Smooth muscle cell (in vitro differentiated cells): Measurements from ENCODE around the gene PDE6B. TPM values are rescaled to one million over a fixed set of nuclear protein-coding genes. Genes with fewer than 3 reads are reported as not detected.

Source experiments
- DNase-seq: peaks from one replicate; lab custom pipeline; 2025; ENCODE audit not compliant: unreplicated experiment; lab: John Stamatoyannopoulos, UW
- H2AFZ ChIP-seq: fragments of 200-600 bp; sonication (generic); 2 replicates; pipeline ENCODE4 v1.6.0; 2016; ENCODE audit warnings: antibody characterized with exemption, low read depth, mild to moderate bottlenecking
- H3F3A ChIP-seq: fragments of 200-600 bp; sonication (generic); 2 replicates; pipeline ENCODE4 v1.6.0; 2017; ENCODE audit warnings: antibody characterized with exemption, low read depth
- H3K27ac ChIP-seq: fragments of 200-600 bp; sonication (generic); 2 replicates; pipeline ENCODE4 v1.5.1; 2016; ENCODE audit warnings: low read depth, mild to moderate bottlenecking
- H3K27me3 ChIP-seq: fragments of 200-600 bp; sonication (generic); 2 replicates; pipeline ENCODE4 v1.6.1; 2016; ENCODE audit warnings: low read depth, mild to moderate bottlenecking
- H3K36me3 ChIP-seq: fragments of 200-600 bp; sonication (generic); 2 replicates; pipeline ENCODE4 v1.5.1; 2016; ENCODE audit warnings: low read depth
- H3K4me1 ChIP-seq: fragments of 200-600 bp; sonication (generic); 2 replicates; pipeline ENCODE4 v1.5.1; 2016; ENCODE audit warnings: low read depth
- H3K4me2 ChIP-seq: fragments of 200-600 bp; sonication (generic); 2 replicates; pipeline ENCODE4 v1.6.0; 2016; ENCODE audit warnings: mild to moderate bottlenecking
- H3K4me3 ChIP-seq: fragments of 200-600 bp; sonication (generic); 2 replicates; pipeline ENCODE4 v1.5.1; 2016; ENCODE audit warnings: mild to moderate bottlenecking
- H3K79me2 ChIP-seq: fragments of 200-600 bp; sonication (generic); 2 replicates; pipeline ENCODE4 v1.6.0; 2016; ENCODE audit warnings: low read depth, mild to moderate bottlenecking
- H3K9ac ChIP-seq: fragments of 200-600 bp; sonication (generic); 2 replicates; pipeline ENCODE4 v1.6.0; 2016; ENCODE audit warnings: low read depth
- H3K9me3 ChIP-seq: fragments of 200-600 bp; sonication (generic); replicated peaks from 2 replicates; pipeline ENCODE4 v1.5.1; 2016; ENCODE audit warnings: low read depth
- H4K20me1 ChIP-seq: fragments of 200-600 bp; sonication (generic); 2 replicates; pipeline ENCODE4 v1.6.0; 2016; ENCODE audit warnings: low read depth
- WGBS: methylation state at CpG from one replicate; pipeline ENCODE4 v1.1.7; 2016; ENCODE audit warnings: low lambda C conversion rate; 5-methylcytosine and 5-hydroxymethylcytosine counted together
- polyA plus RNA-seq: library from polyadenylated mRNA; unstranded; fragments of >200 nt; fragmentation: Nextera tagmentation; extraction: Ambion mirVana; gene quantifications from 2 replicates; pipeline ENCODE4 v1.2.1, GENCODE V29; 2016
- total RNA-seq: library from RNA; depleted of rRNA; stranded (reverse); fragments of >200 nt; gene quantifications from 2 replicates; pipeline ENCODE4 v1.2.3, GENCODE V29; 2014
- TF ChIP-seq, protein P1 (sequence below): fragments of 200-600 bp; sonication (generic); IDR thresholded peaks from 2 replicates; pipeline ENCODE4 v1.5.1; 2017; ENCODE audit warnings: borderline replicate concordance, mild to moderate bottlenecking, antibody characterized with exemption; ENCODE audit not compliant: insufficient read depth, poor library complexity, severe bottlenecking

The PDE6B gene
- total and polyA plus RNA-seq, 2 experiments from 2014 or later: 5.1 to 9.0 TPM

- Histone ChIP-seq H3K4me3 (no peak overlapping the region), H3K36me3 (no peaks in the 10 kb centered on the region), H3K27me3 (peaks cover 49% of the 10 kb centered on the region), H3K4me1 (no peaks in the 10 kb centered on the region), H2AFZ (no peak overlapping the region), H3F3A (no peaks in the 10 kb centered on the region), H4K20me1 (no peaks in the 10 kb centered on the region), H3K9ac (no peak overlapping the region), H3K9me3 (no peaks in the 10 kb centered on the region), H3K4me2 (no peak overlapping the region), H3K79me2 (no peaks in the 10 kb centered on the region), H3K27ac (no peak overlapping the region)
- DNase-seq: no peak
- TF ChIP-seq, protein P1, sequence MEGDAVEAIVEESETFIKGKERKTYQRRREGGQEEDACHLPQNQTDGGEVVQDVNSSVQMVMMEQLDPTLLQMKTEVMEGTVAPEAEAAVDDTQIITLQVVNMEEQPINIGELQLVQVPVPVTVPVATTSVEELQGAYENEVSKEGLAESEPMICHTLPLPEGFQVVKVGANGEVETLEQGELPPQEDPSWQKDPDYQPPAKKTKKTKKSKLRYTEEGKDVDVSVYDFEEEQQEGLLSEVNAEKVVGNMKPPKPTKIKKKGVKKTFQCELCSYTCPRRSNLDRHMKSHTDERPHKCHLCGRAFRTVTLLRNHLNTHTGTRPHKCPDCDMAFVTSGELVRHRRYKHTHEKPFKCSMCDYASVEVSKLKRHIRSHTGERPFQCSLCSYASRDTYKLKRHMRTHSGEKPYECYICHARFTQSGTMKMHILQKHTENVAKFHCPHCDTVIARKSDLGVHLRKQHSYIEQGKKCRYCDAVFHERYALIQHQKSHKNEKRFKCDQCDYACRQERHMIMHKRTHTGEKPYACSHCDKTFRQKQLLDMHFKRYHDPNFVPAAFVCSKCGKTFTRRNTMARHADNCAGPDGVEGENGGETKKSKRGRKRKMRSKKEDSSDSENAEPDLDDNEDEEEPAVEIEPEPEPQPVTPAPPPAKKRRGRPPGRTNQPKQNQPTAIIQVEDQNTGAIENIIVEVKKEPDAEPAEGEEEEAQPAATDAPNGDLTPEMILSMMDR: no peak
- 72% methylated on average over 6 of the region's 6 CpGs for WGBS
Observed at GRCh38 chr4:581181-581580, 44.2 kb upstream of the PDE6B start.

DNA sequence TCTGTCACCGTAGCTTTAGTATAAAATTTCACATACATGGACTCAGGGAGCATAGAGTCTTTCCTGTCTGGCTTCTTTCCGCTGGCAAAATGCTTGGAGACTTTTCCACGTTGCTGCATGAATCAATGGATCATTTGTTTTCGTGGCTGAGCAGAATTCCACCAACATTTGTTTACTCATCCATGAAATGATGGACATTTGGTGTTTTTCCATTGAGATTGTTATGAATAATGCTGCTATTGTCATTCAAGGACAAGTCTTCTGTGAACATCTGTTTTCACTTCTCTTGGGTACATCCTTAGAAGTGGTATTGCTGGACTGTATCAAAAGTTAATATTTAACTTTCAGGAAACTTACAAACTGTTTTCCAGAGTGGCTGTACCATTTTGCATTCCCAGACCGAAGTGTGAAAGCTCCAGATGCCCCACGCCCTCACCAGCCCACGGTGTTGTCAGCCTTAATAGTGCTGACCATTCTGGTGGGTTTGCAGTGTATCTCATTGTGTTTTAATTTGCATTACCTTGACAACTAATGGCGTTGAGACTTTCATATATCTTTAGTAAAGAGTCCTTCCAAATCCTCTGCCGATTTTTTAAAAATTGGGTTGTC is 43.5 kb upstream of the PDE6B start:
- Histone ChIP-seq H3K9ac (no peak overlapping the region), H3K27ac (no peak overlapping the region), H3K9me3 (no peaks in the 10 kb centered on the region), H3K4me2 (no peak overlapping the region), H3K36me3 (no peaks in the 10 kb centered on the region), H4K20me1 (no peaks in the 10 kb centered on the region), H3K4me3 (no peak overlapping the region), H3K27me3 (peaks cover 44% of the 10 kb centered on the region), H3F3A (no peaks in the 10 kb centered on the region), H3K4me1 (no peaks in the 10 kb centered on the region), H2AFZ (no peak overlapping the region), H3K79me2 (no peaks in the 10 kb centered on the region)
- DNase-seq: no peak
- 79% methylated on average over 9 of the region's 9 CpGs for WGBS
- TF ChIP-seq, protein P1: no peak

- H3K9me3 ChIP-seq: no peaks in the 10 kb centered on the region
- no peak overlapping the region for H3K4me2 ChIP-seq
- no peaks in the 10 kb centered on the region for H3K79me2 ChIP-seq
- H4K20me1 ChIP-seq: no peaks in the 10 kb centered on the region
- TF ChIP-seq, protein P1: no peak
- no peaks in the 10 kb centered on the region for H3F3A ChIP-seq
- H3K36me3 ChIP-seq: no peaks in the 10 kb centered on the region
- no peaks in the 10 kb centered on the region for H3K4me1 ChIP-seq
- DNase-seq: no peak
- H3K27ac ChIP-seq: no peak overlapping the region
- WGBS: 83% methylated on average over 2 of the region's 2 CpGs
- H3K9ac ChIP-seq: no peak overlapping the region
- no peak overlapping the region for H2AFZ ChIP-seq
- peaks cover 24% of the 10 kb centered on the region for H3K27me3 ChIP-seq
- no peak overlapping the region for H3K4me3 ChIP-seq
Observed at GRCh38 chr4:583820-584219, 41.6 kb upstream of the PDE6B start.

- H3K79me2 ChIP-seq: no peaks in the 10 kb centered on the region
- no peak overlapping the region for H2AFZ ChIP-seq
- 89% methylated on average over 24 of the region's 25 CpGs for WGBS
- no peaks in the 10 kb centered on the region for H3K9me3 ChIP-seq
- H3F3A ChIP-seq: no peaks in the 10 kb centered on the region
- H3K4me2 ChIP-seq: no peak overlapping the region
- H3K9ac ChIP-seq: no peak overlapping the region
- H3K27ac ChIP-seq: no peak overlapping the region
- no peak for DNase-seq
- no peaks in the 10 kb centered on the region for H4K20me1 ChIP-seq
- no peak overlapping the region for H3K4me3 ChIP-seq
- no peaks in the 10 kb centered on the region for H3K36me3 ChIP-seq
- H3K4me1 ChIP-seq: no peaks in the 10 kb centered on the region
- H3K27me3 ChIP-seq: no peaks in the 10 kb centered on the region
- TF ChIP-seq, protein P1: no peak
Observed at GRCh38 chr4:587671-588350, 37.6 kb upstream of the PDE6B start.
